GM13976 (cell line): ENCODE measurements around the gene SERPINA4.

Experiments used
- DNase-seq: peaks from one replicate; pipeline ENCODE4 v3.0.0; 2012; ENCODE audit warnings: low spot score
- in situ Hi-C: fragments of 300-500 bp; cut with MboI; formaldehyde crosslinking; loops from one replicate; pipeline ENCODE4 v1.12.0; 2022; ENCODE audit warnings: low sequenced_read_pairs, mixed read lengths, inconsistent platforms; ENCODE audit not compliant: unreplicated experiment
- TF ChIP-seq, protein P1 (sequence below): IDR thresholded peaks from 2 replicates; pipeline ENCODE4 v1.5.1; 2012; ENCODE audit warnings: borderline replicate concordance, mild to moderate bottlenecking; ENCODE audit not compliant: insufficient read depth; ENCODE audit errors: extremely low read depth, missing control alignments, control extremely low read depth

Gene SERPINA4

DNA sequence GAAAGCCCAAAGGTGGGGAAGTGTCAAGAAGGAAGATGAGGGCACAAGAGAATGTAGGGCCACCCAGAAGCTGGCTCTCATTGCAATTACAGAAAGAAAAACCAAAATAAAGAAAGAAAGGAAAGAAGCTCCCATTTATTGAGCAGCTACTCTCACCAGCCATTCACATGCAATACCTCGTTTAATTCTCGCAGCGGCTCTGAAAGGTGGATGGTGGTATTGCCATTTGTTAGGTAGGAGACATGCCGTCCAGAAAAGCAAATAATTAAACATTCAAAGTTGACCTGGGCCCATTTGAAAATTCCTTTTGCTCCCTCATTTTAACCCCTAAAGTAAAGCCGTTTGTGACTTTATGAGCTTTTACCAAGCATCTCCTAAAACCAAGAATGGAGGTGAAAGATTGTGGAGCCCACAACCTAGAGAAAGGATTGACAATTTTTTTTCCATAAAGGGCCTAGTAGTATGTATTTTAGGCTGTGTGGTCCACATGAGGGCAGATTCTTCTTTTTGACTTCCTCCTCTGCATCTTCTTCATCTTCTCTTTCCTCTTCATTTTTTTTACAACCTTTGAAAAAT lies 56.2 kb downstream of the SERPINA4 start:
- TF ChIP-seq, protein P1, sequence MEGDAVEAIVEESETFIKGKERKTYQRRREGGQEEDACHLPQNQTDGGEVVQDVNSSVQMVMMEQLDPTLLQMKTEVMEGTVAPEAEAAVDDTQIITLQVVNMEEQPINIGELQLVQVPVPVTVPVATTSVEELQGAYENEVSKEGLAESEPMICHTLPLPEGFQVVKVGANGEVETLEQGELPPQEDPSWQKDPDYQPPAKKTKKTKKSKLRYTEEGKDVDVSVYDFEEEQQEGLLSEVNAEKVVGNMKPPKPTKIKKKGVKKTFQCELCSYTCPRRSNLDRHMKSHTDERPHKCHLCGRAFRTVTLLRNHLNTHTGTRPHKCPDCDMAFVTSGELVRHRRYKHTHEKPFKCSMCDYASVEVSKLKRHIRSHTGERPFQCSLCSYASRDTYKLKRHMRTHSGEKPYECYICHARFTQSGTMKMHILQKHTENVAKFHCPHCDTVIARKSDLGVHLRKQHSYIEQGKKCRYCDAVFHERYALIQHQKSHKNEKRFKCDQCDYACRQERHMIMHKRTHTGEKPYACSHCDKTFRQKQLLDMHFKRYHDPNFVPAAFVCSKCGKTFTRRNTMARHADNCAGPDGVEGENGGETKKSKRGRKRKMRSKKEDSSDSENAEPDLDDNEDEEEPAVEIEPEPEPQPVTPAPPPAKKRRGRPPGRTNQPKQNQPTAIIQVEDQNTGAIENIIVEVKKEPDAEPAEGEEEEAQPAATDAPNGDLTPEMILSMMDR: no peak
- in situ Hi-C loops: no loop called here
- no peak for DNase-seq

DNA sequence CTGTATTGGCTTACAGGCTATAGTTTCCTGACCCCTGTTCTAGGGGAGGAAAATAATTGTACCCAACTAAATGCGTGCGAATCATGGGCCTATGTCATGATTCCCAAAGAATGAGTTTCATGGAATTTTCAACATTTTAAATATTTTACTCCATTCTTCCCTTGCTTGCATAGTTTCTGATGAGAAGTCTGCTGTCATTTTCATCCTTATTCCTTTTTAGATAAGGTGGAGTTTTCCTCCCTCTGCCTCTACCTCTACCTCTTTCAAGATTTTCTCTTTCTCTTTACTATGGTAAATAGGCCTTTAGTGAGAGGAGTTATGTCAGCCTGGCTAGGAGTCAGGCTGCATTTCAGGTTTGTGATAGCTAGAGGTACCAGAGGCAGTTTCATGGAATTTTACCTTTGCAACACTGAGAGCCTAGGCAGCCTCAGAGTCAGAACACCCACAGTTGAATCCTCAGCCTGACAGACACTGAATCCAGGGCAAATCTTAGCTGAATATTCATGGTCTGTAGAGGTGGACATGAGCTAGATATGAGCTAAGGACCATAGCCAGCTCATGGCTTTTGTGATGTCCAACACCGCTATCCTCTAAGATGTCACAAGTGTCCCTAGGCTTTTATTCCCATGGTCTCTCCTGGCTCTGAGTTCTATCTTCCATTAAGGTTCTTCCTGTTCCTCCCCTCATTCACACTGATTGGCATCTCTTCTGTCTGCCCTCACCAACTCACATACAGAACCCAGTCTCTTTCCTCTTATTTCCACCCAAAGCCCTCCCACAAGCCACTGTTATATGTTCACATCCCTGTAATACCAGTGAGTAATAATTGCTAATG lies 57.0 kb downstream of the SERPINA4 start:
- DNase-seq: no peak
- TF ChIP-seq, protein P1: no peak
- in situ Hi-C loops: no loop called here

DNA sequence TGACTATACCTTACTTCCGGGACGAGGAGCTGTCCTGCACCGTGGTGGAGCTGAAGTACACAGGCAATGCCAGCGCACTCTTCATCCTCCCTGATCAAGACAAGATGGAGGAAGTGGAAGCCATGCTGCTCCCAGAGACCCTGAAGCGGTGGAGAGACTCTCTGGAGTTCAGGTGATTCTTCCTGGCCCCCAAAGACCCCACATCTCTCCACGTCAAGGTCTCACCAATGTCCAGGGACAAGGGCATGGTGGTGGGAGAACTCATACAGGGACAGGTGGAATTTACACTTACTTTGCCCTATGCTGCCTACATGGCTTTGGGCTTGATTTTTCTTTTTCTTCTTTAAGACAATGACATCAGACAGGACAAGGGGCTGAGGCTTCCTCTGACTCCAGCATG lies 58.1 kb downstream of the SERPINA4 start:
- in situ Hi-C loops: no loop called here
- DNase-seq: no peak

More for the DNA sequence above, 58.1 kb downstream of the SERPINA4 start:
- TF ChIP-seq, protein P1: no peak
